ENCODE results near the gene PDK2.

PDK2 gene

DNA sequence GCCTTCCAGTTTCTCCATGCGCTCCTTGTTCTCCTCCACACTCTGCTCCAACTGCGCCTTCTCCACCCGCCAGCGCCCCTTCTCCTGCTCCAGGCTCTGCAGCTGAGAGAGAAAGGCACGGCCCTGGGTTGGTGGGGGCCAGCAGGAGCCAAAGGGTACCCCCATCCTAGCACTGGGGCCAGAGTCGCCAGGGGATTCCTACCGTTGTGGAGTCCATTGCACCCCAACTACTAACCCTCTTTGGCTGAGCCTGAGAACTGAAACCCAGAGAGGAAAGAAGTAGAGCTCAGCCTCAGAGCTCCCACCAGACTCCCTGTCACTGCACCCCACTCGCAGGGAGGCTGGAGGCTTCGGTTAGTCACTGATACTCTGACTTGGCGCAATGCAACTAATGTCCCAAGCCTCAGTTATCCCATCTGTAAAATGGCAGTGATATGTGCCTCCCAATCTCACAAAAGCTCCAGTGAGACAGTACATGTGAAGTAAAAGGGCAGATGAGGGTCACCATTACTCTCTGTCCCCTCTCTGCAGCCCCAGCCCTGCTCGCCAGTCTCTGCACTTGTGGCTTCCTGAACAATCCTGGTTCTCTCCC lies 41.0 kb downstream of the PDK2 start:
- DNase-seq (ENCODE audit: low read depth), result no peak

DNA sequence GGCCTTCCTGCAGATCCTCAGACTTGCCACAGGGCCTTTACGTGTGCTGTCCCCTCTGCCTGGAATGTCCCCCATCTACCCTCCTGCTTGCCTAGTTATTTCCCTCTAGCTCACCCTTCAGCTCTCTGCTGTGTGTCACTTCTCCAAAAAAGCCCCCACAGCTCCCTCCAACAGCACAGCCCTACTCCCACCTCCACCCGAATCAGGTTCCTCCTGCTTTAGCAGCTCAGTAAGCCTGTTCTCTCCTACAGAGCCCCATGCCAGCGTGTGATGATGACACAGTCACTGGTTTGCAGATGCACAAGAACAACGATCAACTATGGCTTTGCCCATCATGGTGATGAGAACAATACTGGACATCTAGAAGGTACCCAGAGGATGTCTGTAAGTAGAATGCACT lies 41.9 kb downstream of the PDK2 start:
- no peak for DNase-seq (ENCODE audit: low read depth)

DNA sequence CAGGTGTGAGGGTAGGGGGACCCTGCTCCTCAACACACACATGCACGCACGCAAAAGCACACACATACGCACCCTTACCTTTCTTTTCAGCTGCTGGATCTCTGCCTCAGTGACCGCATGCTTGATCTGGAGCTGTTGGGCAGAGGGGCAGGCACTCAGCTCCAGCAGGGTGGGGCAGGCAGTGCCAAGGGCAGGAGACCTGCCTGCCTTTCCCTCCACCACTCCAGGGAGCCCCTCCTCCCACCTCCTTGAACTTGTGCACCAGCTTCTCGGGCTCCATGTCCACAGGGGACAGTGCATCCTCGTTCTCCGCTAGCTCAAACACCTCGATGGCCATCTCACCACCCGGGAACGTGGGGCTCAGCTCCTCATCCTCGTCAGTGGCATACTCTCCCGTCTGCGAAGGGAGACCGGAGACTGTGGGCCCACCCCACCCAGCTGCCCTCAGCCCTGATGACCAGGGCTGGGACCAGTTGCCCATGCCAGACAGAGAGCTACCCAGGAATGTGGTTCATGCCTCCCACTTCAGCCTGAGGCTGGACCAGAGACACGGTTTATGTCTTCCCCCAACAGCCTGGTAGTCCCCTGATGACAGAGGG lies 44.1 kb downstream of the PDK2 start:
- DNase-seq (ENCODE audit: low read depth), result no peak

DNA sequence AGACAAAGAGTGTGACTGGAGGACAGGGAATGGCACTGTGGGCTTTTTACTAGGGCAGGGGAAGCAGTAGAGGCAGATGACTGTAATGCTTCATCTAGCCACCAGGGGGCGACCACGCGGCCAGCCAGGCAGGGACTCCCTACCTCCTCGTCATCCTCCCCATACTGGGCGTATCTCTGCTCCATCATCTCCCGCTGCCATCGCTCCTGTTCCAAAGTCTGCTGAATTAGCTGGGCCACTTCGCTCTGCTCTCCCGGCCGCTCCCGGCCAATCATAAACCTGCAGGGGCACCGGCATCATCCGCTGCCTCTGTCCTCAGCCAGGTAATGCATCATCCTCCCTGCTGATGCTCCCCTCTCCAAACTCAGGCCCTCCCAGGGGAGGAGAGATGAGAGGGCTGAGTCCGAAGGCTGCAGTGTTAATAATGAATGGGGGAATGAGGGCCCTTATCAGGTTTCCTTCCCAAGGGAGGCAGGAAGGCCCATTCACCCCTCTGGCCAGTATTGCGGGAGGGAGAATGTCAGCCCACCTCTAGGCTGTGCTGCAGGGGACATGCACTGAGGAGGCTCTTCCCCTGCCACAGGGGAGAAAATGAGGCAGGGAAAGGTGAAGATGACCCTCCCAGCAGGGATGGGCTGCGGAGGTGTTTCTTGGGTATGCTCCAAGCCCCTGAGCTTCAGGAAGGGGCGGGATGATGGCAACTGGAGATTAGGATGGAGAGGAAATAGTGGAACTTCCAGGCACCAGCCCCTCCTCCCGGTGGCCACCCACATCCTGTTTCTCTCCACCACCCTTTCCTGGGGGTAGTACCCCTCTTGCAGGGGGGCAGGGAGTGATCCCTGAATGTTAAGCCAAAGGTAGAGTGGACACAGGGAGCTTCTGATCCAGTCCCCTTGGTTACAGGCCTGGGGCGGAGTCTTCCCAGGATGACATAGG lies 45.1 kb downstream of the PDK2 start:
- peak; percentile 68 for DNase-seq (ENCODE audit: low read depth)

DNA sequence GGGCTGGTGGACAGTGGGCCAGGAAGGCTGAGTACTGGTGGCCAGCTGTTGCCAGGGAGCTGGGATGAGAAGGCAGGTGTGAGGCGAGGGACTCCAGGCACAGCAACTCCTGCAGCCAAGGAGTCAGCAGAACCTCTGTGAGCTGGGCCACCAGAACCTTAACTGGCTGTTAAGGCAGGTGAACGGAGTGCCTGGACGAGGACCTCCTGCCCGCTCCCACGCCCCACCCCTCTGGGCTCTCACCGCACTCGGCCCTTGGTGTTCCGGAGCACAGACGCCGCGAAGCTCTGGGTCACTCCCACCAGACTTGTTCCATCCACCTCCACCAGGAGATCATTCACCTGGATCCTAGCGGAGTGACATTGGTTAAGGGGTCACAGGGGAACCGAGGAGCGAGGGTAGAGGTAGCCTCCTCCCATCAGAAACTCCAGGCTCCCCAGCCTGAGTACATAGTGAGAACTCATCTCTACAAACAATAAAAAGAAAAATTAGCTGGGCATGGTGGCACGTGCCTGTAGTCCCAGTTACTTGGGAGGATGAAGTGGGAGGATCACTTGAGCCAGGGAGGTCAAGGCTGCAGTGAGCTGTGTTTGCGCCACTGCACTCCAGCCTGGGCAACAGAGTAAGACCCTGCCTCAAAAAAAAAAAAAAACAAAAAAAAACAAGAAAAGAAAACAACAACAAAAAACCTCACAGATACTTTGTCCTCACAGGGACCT lies 46.0 kb downstream of the PDK2 start:
- no peak for DNase-seq (ENCODE audit: low read depth)

DNA sequence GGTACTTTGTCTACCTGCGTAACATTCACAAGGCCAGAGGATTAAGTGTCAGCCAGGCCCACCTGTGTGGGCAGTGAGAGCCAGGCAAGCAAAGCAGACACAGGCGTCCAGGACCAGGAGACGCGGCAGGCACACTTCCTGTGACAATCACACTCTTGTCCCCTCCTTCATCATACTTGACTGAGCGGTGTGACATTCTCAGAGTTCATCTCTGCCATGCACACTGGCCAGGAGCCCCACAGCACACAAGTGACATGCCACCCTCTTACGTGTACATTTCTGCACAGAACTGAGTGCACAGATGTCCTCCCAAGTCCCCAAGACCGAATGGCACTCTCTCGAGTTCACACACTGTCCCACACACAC lies 46.6 kb downstream of the PDK2 start:
- no peak for DNase-seq (ENCODE audit: low read depth)

DNA sequence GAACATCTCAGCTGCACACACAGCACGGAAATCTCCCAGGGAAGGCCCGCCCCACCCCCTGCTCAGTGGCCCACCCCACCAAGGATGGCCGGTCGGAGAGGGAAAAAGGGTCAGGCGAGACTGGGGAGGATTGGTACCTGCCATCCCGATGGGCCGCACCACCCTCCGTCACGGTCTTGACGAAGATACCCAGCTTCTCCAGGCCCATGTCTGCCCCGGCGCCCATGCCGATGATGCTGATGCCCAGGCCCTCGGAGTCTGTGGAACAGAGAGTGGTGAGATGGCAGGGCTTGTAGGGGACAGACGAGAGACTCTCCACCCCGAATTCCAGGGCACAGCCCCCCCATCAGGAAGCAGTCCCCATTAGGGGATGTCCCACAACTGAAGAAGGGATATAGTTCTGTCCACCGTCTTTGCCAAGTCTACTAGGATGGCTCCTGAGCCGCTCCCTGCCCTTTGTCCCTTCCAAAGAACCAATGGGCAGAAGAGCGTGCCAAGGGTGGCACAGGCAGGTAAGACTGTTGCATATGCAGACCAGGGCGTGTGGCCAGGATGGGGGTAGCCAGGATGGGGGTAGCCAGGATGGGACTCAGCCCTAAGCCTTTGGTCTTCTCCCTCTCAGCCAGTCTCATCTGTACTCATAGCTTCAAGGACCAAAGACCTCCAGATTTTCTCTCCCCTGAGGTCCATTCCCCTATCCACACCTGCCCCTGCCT lies 48.5 kb downstream of the PDK2 start:
- no peak for DNase-seq (ENCODE audit: low read depth)

DNA sequence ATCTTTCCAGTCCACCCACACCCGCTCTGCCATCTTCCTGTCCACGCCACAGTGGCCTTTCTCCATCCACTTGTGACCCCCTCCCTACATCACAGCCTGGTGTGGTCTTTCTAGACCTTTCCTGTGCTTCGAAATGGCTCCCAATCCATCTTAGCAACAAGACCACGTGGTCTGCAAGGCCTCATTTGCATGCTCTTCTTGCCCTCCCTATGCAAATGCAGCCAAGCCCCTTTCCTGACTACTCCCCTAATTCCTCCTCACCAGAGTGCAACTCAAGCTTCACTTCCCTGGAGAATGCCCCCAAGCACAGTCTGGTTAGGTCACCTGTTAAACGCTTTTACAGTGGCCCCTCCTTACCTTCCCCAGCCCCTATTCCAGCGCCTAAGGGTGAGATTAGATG lies 49.2 kb downstream of the PDK2 start:
- no peak for DNase-seq (ENCODE audit: low read depth)

DNA sequence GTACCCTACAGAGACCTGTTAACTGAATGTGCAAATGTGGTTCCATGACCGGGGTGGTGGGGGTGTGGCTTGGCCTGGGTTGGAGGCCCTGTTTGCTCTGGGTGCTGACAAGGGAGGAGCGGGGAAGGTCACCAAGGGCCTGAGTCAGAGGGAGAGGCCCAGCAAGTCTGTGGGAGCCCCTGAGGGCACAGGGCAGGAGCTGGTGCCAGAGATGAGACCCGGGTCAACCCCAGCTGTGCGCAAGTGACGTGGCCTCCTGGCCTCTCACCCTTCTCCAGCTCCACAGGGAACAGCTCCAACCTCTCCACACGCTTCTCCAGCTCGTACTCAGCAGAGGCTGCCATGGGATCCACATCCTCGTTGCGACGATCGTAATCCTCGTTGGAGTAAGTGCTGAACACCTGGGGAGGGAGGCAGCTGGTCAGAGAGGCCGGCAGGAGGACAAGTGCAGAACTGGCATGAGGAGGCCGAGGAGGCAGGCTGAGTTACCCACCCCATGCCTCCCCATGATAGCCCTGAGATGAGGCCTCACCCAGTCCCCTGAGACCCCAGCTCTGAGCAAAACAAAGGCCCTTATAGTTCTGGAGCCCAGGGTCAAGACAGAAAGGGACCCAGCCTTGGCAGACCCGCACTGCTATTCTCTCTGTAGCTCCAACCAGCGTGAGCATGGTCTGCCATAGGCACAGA lies 49.8 kb downstream of the PDK2 start:
- DNase-seq (ENCODE audit: low read depth), result no peak

DNA sequence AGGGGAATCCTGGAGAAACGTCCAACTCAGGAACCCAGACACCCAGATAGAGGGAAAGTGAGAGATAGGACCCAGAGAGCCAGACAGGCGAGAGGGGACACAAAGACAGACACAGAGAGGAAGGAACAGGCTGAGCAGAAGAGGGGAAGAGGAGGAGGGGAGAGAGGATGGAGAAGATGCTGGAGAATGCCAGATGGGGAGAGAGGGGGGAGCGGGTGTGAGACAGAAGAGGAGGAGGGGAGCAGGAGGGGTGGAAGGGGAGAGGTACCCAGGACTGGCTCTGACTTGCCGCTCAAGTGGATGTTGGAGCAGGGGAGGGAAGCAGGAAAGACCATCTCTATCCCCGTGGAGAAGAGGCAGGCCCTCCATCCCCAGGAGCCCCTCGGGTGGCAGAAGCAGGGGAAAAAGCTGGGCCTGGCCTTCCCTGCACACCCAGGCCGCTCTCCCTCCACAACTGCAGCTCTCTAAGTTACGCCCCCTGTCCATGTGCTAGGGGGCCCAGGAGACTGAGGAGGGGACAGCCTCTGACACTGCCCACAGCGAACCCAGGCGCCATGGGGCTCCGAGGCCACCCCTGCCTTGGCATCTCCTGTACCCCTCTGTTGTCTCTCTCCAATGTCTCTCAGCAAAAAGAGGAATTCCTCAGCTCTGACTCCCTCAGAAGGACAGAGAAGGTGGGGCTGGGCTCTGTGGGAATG lies 50.5 kb downstream of the PDK2 start:
- no peak for DNase-seq (ENCODE audit: low read depth)

DNA sequence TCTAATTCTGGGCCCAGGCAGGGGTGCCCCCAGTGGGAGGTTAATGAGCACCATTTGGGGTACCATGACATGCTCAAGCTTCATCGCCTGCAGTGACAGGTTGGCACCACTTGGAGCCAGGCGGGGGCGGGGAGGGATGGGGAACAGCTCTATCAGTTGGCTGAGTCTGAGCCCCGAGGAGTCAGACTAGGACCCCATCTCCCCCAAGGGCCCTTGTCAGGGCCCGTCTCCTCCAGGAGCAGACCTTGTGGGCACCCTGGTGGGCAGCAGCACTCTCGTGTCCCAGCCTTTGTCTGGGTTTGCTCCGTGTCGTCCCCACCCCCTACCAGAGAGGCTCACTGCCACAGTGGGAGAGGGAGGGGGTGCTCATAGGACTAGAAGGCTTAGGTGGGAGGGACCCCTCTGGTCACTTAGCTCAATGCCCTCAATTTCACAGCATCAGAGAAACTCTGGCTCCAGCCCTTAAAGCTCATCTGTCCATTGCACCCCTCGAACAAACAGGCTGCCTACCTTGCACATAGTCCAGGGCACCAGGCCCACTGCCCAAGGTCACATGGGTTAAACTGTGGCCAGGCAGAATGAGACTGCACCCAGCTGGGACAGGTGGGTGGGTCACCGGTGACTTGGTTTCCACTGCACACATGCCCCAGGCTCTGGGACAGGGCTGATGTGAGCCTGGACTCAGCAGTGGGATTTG lies 51.2 kb downstream of the PDK2 start:
- no peak for DNase-seq (ENCODE audit: low read depth)

DNA sequence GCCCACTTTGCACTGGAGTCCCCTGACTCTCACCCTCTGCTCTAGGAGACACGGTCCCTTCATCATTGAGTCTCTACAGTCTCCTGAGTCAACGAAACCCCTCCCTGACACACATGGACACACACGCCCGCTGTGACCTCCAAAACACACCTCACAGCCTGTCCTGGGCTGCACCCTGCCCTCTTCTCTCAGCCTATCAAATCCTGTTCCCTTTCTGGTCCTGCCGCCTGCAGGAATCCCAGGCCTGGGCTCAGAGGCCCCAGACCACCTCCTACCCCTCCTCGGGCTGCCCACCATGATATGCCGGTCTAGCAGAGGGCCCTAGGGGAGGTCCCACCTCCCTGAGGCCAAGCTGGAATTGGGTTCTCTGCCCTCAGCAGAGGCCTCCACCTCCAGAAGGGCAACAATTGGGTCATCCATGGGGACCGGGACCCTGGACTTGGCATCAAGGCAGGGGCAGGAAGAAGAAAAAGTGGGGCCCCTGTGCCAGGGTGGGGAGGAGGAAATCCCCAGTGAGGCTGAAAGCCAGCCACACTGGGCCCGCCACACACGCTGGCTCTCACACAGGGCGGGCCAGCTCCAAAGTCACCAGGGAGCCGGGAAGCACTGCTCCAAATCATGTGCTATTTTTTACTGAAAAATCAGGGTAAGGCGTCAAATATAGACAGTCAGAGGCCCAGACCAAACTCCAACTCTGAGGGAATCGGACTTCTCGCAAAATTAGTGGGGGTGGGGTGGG lies 51.9 kb downstream of the PDK2 start:
- no peak for DNase-seq (ENCODE audit: low read depth)

DNA sequence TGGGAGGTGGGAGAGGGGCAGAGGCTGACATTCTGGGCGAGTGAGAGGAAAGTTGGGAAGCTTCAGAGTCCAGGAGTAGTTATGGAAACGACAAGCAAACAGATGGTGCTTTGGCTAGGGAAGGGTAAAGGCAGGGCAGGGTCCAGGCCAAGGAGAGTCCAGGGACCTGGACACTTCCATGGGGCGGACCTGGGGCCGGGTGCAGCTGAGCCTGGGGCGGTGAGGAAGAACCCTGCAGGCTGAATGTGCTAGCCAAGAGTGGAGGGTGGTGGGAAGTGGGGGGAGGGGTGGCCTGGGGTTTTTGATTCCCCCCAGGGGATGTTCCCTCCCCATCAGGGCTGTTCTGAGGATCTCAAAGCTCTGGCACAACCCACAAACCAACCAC lies 52.7 kb downstream of the PDK2 start:
- no peak for DNase-seq (ENCODE audit: low read depth)

DNA sequence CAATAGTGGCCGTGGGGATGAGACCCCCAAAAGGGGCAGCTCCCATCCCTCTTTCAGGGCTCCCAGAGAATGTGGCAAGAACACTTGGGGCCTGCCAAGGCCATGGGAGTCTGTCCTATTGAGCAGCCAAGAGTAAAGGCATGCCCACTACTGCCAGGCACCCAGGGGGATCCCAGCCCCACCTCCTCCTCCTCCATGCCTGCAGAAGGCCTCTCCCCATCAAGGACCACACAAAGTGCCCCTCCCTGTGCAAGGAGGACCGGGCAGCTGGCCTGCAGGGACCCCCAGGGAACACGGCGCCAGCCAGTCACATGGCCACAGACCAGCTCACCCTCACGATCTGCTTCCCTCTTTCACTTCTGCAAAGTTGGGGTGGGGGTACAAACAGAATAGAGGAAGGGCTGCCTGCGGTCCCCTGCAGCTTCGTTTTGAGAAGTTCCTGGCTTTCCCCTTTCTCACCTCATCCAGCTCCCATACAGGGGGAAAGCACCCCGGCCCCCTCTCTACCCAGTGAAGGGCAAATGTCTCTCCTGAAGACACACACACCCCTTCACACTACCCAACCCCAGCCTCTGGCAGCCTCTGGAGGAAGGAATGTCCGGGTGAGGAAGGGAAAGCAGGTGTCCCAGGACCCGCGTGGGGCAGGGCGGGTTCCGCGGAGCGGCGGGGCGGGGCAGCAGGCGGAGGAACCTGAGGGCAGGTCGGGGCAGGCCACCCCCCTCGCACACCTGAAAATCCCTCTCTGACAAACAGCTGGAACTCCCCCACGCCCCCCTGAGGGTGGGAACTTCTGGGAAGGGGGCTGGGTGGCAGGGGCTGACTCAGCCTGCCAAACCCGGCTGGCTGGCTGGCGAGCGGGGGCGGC lies 53.3 kb downstream of the PDK2 start:
- peak; percentile 69 for DNase-seq (ENCODE audit: low read depth)

DNA sequence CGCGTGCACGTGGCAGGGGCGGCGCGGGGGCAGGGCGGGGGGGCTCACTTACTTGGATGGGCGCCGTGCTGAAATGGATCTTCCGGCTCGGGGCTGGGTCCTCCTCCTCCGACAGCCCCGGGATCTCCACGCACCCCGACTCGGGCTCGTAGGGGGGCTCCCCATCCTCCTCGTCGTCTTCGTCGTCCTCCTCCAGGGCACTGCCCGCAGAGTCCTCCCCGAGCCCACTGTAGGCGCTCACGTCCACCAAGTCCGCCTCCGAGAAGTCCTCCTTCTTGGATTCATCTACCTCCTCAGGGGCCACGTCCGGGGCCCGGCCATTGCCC lies 53.9 kb downstream of the PDK2 start:
- DNase-seq (ENCODE audit: low read depth), result no peak

DNA sequence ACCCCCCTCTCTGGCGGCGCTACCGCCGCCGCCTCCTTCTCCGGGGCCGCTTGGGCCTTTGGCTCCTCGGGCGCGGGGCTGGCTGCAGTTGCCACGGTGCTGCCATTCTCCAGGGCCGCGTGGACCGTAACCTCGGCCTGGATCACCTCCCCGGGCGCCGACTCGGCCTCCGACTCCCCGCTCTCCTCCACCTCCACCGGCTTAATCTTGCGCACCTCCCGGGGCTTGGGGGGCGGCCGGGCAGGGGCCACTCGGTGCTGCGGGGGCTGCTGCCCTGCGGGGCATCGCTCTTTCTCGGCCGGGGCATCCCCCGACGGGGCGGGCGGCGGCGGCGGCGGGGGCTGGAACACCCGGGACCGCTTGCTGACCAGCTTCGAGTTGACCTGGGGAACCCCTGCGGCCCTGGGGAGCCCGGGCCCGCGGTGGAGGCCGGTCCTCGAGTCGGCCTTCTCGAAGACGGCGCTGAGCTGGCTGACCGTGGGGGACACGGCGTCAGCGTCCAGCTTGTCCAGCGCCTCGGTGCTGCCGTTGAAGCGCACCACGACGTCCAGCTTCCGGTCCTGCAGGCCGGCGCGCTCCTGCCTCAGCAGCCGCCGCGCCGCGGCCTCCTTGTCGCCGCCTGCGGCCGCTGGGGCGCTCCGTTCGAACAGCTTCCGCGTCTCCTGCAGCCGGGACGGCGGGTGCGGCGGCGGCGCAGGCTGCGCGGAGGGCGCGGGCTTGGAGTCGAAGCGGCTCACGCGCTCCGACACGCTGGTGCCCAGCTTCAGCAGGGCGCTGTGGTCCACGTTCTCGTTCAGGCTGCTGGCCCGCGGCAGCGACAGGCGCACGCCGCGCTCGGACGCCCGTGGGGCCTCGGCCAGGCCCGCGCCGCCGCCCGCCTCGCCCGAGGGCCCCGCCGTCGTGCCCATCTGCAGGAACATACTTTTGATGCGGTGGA lies 54.5 kb downstream of the PDK2 start:
- DNase-seq (ENCODE audit: low read depth), result peak; percentile 39

DNA sequence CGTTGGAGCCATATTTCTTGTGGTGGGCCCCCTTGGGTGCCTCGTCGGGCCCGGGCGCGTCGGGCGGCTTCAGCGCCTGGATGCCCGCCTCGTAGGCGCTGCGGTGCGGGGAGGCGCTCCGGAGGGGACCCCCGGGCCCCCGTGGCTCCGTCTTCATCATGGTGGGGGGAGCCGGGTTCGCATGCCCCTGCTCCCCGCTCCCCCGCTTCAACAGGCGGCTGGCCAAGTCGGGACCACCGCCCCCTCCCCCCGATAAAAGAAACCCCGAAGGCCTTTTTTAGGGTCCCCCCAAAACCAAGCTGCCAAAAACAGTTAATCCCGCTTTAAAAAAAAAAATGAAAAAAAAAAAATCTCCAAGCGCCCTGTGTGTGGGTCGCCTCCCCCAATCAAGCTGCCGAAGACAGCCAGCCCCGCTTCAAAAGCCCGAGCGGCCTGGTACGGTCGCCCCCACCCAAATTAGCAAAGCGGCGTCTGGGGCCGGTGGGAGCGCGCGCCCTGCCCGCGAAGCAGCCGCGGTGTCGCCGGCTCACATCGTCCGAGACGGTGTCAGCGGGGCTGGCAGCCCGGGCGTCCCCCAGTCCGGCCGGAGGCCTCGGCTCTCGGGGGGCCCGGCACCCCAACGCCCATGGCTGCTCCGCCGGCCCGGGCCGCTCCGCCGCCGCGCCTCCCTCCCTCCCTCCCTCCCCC lies 55.3 kb downstream of the PDK2 start, which contains the start of gene PPP1R9B:
PPP1R9B (minus strand) TSS at position 324 of the 687 bp plus-strand sequence; CDS start at position 160, 164 bp downstream.
- DNase-seq (ENCODE audit: low read depth), result no peak

Measured in stimulated activated CD8-positive, alpha-beta memory T cell treated with anti-CD3 and anti-CD28 coated beads, Interleukin-4, amount 100 ng/mL, for 24 hours (primary cell).